Keratinocyte (primary cell): Measurements from ENCODE around the gene CTSS.

Experiments used
- CTCF ChIP-seq, 3 experiments: IDR thresholded peaks in 1 of 3; conservative IDR thresholded peaks in 1 of 3; optimal IDR thresholded peaks in 1 of 3; 2 replicates in 2 of 3; 3 replicates in 1 of 3; pipeline versions ENCODE3 to v1.5.1; 2011; ENCODE audit warnings: low read length in 3 of 3, mild to moderate bottlenecking in 3 of 3, moderate library complexity in 2 of 3, control low read depth in 1 of 3, inconsistent platforms in 1 of 3; ENCODE audit not compliant: insufficient read depth in 2 of 3; ENCODE audit errors: extremely low read depth in 1 of 3
- EZH2 ChIP-seq: IDR thresholded peaks from one replicate; pipeline ENCODE4 v1.6.1; 2012; ENCODE audit warnings: inconsistent platforms, mild to moderate bottlenecking, low read length, moderate library complexity

GRCh38 chr1:150789396-150789795 is 23.8 kb upstream of the CTSS start:
- TF ChIP-seq EZH2 (no peak), CTCF (optimal IDR thresholded peaks at IDR 0.05 in 1 of 3, IDR thresholded peaks at IDR 0.05 in 1 of 3, conservative IDR thresholded peaks at IDR 0.05 in 1 of 3; ENCODE audit: extremely low read depth in 1 of 3, insufficient read depth in 2 of 3, low read length in 3 of 3) (no peak)
